ENCODE measurements around the gene AP4B1.
"Not testable (repeated sequence)": the region's sequence is repeated elsewhere in the genome, so short reads cannot be mapped to it uniquely, and the experiment has no call there.

AP4B1 gene

DNA sequence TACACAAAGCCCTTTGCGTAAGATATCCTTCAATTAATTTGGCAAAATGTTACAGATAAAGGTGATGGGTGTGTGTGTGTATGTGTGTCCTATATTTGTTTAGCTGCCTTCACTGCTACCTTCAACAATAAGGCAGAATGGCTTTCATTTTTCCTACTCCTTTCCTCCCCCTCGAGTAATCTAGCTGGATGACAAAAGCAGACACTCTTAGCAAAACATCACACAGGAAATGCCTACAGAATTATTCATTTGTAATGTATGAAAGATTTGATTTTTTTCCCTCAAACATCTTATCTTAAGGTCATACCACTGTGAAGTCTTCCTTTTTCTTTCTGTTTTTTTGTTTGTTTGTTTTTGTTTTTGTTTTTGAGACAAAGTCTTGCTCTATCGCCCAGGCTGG, 43.7 kb downstream of the AP4B1 start:
- Histone ChIP-seq H3K4me3 (ENCODE audit: low read length) (no peak overlapping the region), H3K27me3 (ENCODE audit: control insufficient read depth, insufficient read depth, low read length) (no peaks in the 10 kb centered on the region), H3K9ac (ENCODE audit: low read length) (no peak overlapping the region), H3K9me3 (ENCODE audit: control insufficient read depth, low read length) (no peaks in the 10 kb centered on the region), H3K36me3 (ENCODE audit: control insufficient read depth, insufficient read depth, low read length) (no peaks in the 10 kb centered on the region), H3K4me1 (ENCODE audit: control insufficient read depth, insufficient read depth, low read length) (no peaks in the 10 kb centered on the region)

GRCh38 chr1:113859478-113860175, 45.0 kb downstream of the AP4B1 start:
- no peak overlapping the region for H3K4me3 ChIP-seq (ENCODE audit: low read length)
- no peaks in the 10 kb centered on the region for H3K36me3 ChIP-seq (ENCODE audit: control insufficient read depth, insufficient read depth, low read length)
- no peak overlapping the region for H3K9ac ChIP-seq (ENCODE audit: low read length)
- H3K9me3 ChIP-seq (ENCODE audit: control insufficient read depth, low read length) = no peaks in the 10 kb centered on the region
- H3K4me1 ChIP-seq (ENCODE audit: control insufficient read depth, insufficient read depth, low read length) = no peaks in the 10 kb centered on the region
- no peaks in the 10 kb centered on the region for H3K27me3 ChIP-seq (ENCODE audit: control insufficient read depth, insufficient read depth, low read length)

DNA sequence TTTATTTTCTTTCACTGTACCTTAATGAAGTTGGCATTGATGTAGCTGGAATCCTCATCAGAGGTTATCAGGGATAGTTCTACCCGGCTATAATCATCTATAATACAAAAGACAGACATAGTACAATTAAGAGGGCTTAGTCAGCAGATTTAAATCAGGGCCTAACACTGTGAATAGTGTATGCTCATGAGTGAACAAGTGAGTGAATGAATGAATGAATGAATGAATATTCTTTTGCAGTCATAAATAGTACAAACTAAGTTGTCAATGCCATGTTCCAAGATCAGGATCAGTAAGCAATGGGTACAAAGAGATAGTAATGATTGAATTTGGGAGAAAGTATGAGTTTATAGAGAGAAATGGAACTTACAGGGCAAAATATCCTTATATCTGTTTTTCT, 45.6 kb downstream of the AP4B1 start:
- H3K36me3 ChIP-seq (ENCODE audit: control insufficient read depth, insufficient read depth, low read length) = no peaks in the 10 kb centered on the region
- no peaks in the 10 kb centered on the region for H3K4me1 ChIP-seq (ENCODE audit: control insufficient read depth, insufficient read depth, low read length)
- no peaks in the 10 kb centered on the region for H3K9me3 ChIP-seq (ENCODE audit: control insufficient read depth, low read length)
- H3K27me3 ChIP-seq (ENCODE audit: control insufficient read depth, insufficient read depth, low read length) = no peaks in the 10 kb centered on the region
- H3K4me3 ChIP-seq (ENCODE audit: low read length) = no peak overlapping the region
- H3K9ac ChIP-seq (ENCODE audit: low read length) = no peak overlapping the region

GRCh38 chr1:113858418-113858817, 46.2 kb downstream of the AP4B1 start:
- no peak overlapping the region for H3K4me3 ChIP-seq (ENCODE audit: low read length)
- H3K27me3 ChIP-seq (ENCODE audit: control insufficient read depth, insufficient read depth, low read length) = no peaks in the 10 kb centered on the region
- no peaks in the 10 kb centered on the region for H3K36me3 ChIP-seq (ENCODE audit: control insufficient read depth, insufficient read depth, low read length)
- no peaks in the 10 kb centered on the region for H3K9me3 ChIP-seq (ENCODE audit: control insufficient read depth, low read length)
- H3K9ac ChIP-seq (ENCODE audit: low read length) = no peak overlapping the region
- H3K4me1 ChIP-seq (ENCODE audit: control insufficient read depth, insufficient read depth, low read length) = no peaks in the 10 kb centered on the region

DNA sequence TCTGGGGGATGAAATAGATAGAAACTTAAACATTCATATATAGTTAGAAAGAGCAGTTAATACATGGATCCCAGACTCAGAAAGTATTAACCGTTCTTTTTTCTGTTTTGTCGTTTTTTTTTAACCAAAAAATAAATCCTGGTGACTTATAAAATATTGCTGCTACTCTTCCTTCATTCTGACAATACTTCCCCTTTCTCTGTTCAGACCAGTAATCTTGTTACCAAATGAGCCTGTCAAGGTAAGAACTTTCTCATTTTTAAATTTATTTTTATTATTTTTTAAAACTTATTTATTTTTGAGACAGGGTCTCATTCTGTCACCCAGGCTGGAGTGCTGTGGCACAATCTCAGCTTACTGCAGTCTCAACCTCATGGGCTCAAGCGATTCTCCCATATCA, 46.8 kb downstream of the AP4B1 start:
- no peaks in the 10 kb centered on the region for H3K9me3 ChIP-seq (ENCODE audit: control insufficient read depth, low read length)
- no peaks in the 10 kb centered on the region for H3K27me3 ChIP-seq (ENCODE audit: control insufficient read depth, insufficient read depth, low read length)
- no peak overlapping the region for H3K9ac ChIP-seq (ENCODE audit: low read length)
- no peaks in the 10 kb centered on the region for H3K36me3 ChIP-seq (ENCODE audit: control insufficient read depth, insufficient read depth, low read length)
- H3K4me1 ChIP-seq (ENCODE audit: control insufficient read depth, insufficient read depth, low read length) = no peaks in the 10 kb centered on the region
- no peak overlapping the region for H3K4me3 ChIP-seq (ENCODE audit: low read length)

- H3K36me3 ChIP-seq (ENCODE audit: control insufficient read depth, insufficient read depth, low read length) = no peaks in the 10 kb centered on the region
- H3K9me3 ChIP-seq (ENCODE audit: control insufficient read depth, low read length) = no peaks in the 10 kb centered on the region
- H3K9ac ChIP-seq (ENCODE audit: low read length) = no peak overlapping the region
- H3K4me1 ChIP-seq (ENCODE audit: control insufficient read depth, insufficient read depth, low read length) = no peaks in the 10 kb centered on the region
- H3K4me3 ChIP-seq (ENCODE audit: low read length) = no peak overlapping the region
- H3K27me3 ChIP-seq (ENCODE audit: control insufficient read depth, insufficient read depth, low read length) = no peaks in the 10 kb centered on the region
These were observed 48.2 kb downstream of the AP4B1 start for GRCh38 chr1:113856401-113856790.

DNA sequence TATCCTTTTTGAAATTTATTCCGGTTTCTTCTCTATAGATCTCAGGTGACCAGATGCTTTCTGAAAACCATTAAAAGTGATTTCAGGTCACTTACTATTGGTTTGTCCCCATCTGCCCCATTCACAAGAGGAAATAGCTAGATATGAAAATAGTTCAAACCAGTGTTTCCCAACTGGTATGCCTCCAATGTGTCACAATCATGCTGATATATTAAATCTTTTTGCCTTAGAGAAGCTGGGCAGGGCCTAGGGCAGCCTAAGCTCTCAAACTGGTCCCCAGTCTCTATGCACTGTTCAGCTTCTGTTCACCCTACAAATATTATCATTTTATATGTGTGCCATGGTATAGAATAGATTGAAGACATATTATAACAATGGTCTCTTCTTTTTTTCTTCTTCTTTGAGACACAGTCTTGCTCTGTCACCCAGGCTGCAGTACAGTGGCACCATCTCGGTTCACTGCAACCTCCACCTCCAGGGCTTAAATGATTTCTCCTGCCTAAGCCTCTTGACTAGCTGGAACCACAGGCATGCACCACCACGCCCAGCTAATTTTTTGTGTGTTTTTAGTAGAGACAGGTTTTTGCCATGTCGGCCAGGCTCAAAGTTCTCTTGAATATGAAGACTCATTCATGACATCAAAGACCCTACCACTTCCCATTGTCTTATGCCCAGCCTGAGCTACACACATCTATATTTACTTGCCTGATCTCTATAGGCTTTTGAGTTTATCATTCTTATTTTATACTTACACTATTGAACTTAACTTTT, 48.8 kb downstream of the AP4B1 start:
- no peak overlapping the region for H3K9ac ChIP-seq (ENCODE audit: low read length)
- no peaks in the 10 kb centered on the region for H3K27me3 ChIP-seq (ENCODE audit: control insufficient read depth, insufficient read depth, low read length)
- H3K4me3 ChIP-seq (ENCODE audit: low read length) = no peak overlapping the region
- no peaks in the 10 kb centered on the region for H3K36me3 ChIP-seq (ENCODE audit: control insufficient read depth, insufficient read depth, low read length)
- no peaks in the 10 kb centered on the region for H3K9me3 ChIP-seq (ENCODE audit: control insufficient read depth, low read length)
- no peaks in the 10 kb centered on the region for H3K4me1 ChIP-seq (ENCODE audit: control insufficient read depth, insufficient read depth, low read length)

GRCh38 chr1:113854234-113854633, 50.4 kb downstream of the AP4B1 start:
- no peak overlapping the region for H3K9ac ChIP-seq (ENCODE audit: low read length)
- H3K36me3 ChIP-seq (ENCODE audit: control insufficient read depth, insufficient read depth, low read length) = no peaks in the 10 kb centered on the region
- no peaks in the 10 kb centered on the region for H3K9me3 ChIP-seq (ENCODE audit: control insufficient read depth, low read length)
- H3K4me3 ChIP-seq (ENCODE audit: low read length) = no peak overlapping the region
- H3K27me3 ChIP-seq (ENCODE audit: control insufficient read depth, insufficient read depth, low read length) = no peaks in the 10 kb centered on the region
- no peaks in the 10 kb centered on the region for H3K4me1 ChIP-seq (ENCODE audit: control insufficient read depth, insufficient read depth, low read length)

- H3K4me1 ChIP-seq (ENCODE audit: control insufficient read depth, insufficient read depth, low read length); H3K9ac ChIP-seq (ENCODE audit: low read length); H3K27me3 ChIP-seq (ENCODE audit: control insufficient read depth, insufficient read depth, low read length); H3K4me3 ChIP-seq (ENCODE audit: low read length); H3K9me3 ChIP-seq (ENCODE audit: control insufficient read depth, low read length); H3K36me3 ChIP-seq (ENCODE audit: control insufficient read depth, insufficient read depth, low read length): not testable (repeated sequence)
These were observed 51.9 kb downstream of the AP4B1 start for GRCh38 chr1:113852694-113853093.

DNA sequence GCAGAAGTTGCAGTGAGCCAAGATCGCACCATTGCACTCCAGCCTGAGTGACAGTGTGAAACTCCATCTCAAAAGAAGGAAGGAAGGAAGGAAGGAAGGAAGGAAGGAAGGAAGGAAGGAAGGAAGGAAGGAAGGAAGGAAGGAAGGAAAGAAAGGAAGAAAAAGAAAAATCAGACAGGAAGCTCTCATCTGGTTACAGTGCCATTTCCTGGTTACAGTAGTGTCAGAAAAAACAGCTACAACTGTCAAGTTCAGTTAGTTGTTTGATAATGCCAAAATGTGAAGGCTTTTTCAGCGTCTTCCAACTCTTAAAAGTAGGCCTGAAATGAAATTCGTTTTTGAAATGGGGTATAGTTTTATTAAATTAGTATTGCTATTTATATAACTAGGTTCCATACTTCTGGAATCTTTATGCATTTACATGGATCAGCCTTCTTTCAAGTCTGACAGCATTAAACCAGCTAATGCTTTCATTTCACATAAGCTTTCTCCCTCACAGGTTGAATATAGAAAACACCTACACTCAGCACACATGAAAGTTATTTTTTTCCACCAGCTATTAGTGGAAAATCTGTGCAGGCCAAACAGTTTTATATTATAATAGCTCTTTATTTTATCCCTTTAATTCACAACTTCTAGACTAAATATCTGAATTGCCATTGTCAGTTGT, 54.3 kb downstream of the AP4B1 start:
- no peaks in the 10 kb centered on the region for H3K9me3 ChIP-seq (ENCODE audit: control insufficient read depth, low read length)
- no peak overlapping the region for H3K4me3 ChIP-seq (ENCODE audit: low read length)
- H3K4me1 ChIP-seq (ENCODE audit: control insufficient read depth, insufficient read depth, low read length) = no peaks in the 10 kb centered on the region
- no peaks in the 10 kb centered on the region for H3K36me3 ChIP-seq (ENCODE audit: control insufficient read depth, insufficient read depth, low read length)
- H3K9ac ChIP-seq (ENCODE audit: low read length) = no peak overlapping the region
- H3K27me3 ChIP-seq (ENCODE audit: control insufficient read depth, insufficient read depth, low read length) = no peaks in the 10 kb centered on the region

- Histone ChIP-seq H3K36me3 (ENCODE audit: control insufficient read depth, insufficient read depth, low read length) (no peaks in the 10 kb centered on the region), H3K4me3 (ENCODE audit: low read length) (no peak overlapping the region), H3K27me3 (ENCODE audit: control insufficient read depth, insufficient read depth, low read length) (no peaks in the 10 kb centered on the region), H3K9me3 (ENCODE audit: control insufficient read depth, low read length) (no peaks in the 10 kb centered on the region), H3K9ac (ENCODE audit: low read length) (no peak overlapping the region), H3K4me1 (ENCODE audit: control insufficient read depth, insufficient read depth, low read length) (no peaks in the 10 kb centered on the region)
These were observed 55.5 kb downstream of the AP4B1 start for GRCh38 chr1:113849072-113849471.

DNA sequence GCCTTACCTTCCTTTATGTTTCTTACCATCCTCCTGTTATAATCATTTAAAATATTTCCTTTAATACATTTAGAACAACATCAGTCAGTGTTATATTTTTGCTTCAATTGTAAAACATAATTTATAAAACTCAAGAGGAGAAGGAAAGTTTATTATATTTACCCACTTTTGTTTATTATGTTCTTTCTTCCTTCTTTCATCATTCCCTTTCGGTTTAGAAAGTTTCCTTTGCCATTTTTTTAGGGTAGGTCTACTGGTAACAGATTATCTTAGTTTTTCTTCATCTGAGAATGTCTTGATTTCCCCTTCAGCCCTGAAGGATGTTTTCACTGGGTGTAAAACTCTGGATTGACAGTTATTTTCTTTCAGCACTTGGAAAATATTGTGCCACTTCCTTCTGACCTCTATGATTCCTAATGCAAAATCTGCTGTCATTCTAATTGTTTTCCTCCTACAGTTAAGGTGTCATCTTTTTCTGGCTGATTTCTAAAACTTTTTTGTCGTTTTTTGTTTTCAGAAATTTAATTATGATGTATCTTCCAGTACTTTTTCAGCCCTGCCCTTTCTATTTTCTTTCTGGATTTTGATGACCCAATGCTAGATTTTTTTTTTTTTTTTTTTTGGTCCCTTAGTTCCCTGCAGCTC, 58.1 kb downstream of the AP4B1 start:
- no peaks in the 10 kb centered on the region for H3K4me1 ChIP-seq (ENCODE audit: control insufficient read depth, insufficient read depth, low read length)
- H3K36me3 ChIP-seq (ENCODE audit: control insufficient read depth, insufficient read depth, low read length) = no peaks in the 10 kb centered on the region
- no peaks in the 10 kb centered on the region for H3K9me3 ChIP-seq (ENCODE audit: control insufficient read depth, low read length)
- H3K4me3 ChIP-seq (ENCODE audit: low read length) = no peak overlapping the region
- no peaks in the 10 kb centered on the region for H3K27me3 ChIP-seq (ENCODE audit: control insufficient read depth, insufficient read depth, low read length)
- no peak overlapping the region for H3K9ac ChIP-seq (ENCODE audit: low read length)
